CD4-positive, alpha-beta T cell (primary cell): ENCODE measurements around the gene DGKI. TPM values are rescaled to one million over a fixed set of nuclear protein-coding genes. Genes with fewer than 3 reads are reported as not detected.

Source experiments
- ATAC-seq: fragments of 200-7000 bp; cut with Tn5 transposase; one replicate; pipeline ENCODE4 v1.10.0; 2022; ENCODE audit warnings: mild to moderate bottlenecking; ENCODE audit not compliant: poor library complexity
- CTCF ChIA-PET: fragments of 350-600 bp; sonication (Branson Sonifier 250); formaldehyde crosslinking; loops from one replicate; lab custom pipeline; 2021; ENCODE audit warnings: antibody characterized with exemption, inconsistent platforms; lab: Charles Lee
- POLR2A ChIA-PET: fragments of 350-600 bp; sonication (Branson Sonifier 250); formaldehyde crosslinking; loops from one replicate; lab custom pipeline; 2021; ENCODE audit warnings: antibody characterized with exemption, inconsistent platforms; lab: Charles Lee
- DNase-seq, 14 experiments: peaks; one replicate each; pipeline ENCODE4 v3.0.0-alpha.2; 2013 to 2020; ENCODE audit warnings: mixed read lengths in 2 of 14
- H3K27ac ChIP-seq, 2 donors: one replicate each; pipeline versions ENCODE4 v1.5.1 to v1.7.0; 2013; ENCODE audit warnings: low read length in 2 of 2, low read depth in 1 of 2, mild to moderate bottlenecking in 1 of 2
- H3K27me3 ChIP-seq, 2 experiments: 1 replicate in 1 of 2; 2 replicates in 1 of 2; pipeline versions ENCODE4 v1.6.1 to v1.7.0; 2013; ENCODE audit warnings: low read length in 2 of 2, control low read depth in 1 of 2, mild to moderate bottlenecking in 1 of 2, moderate library complexity in 1 of 2; ENCODE audit not compliant: insufficient read depth in 2 of 2, control insufficient read depth in 1 of 2
- H3K36me3 ChIP-seq: one replicate; pipeline ENCODE4 v1.6.1; 2013; ENCODE audit warnings: low read length, control low read depth; ENCODE audit not compliant: insufficient read depth
- H3K4me1 ChIP-seq: one replicate; pipeline ENCODE4 v1.6.1; 2013; ENCODE audit warnings: low read length, control low read depth; ENCODE audit not compliant: insufficient read depth
- H3K4me3 ChIP-seq: one replicate; pipeline ENCODE4 v1.5.1; 2013; ENCODE audit warnings: mild to moderate bottlenecking, low read length, moderate library complexity
- H3K9me3 ChIP-seq, 2 experiments: 1 replicate in 1 of 2; 2 replicates in 1 of 2; pipeline versions ENCODE4 v1.6.1 to v1.7.0; 2013; ENCODE audit warnings: low read length in 2 of 2, mild to moderate bottlenecking in 2 of 2, control low read depth in 1 of 2, moderate library complexity in 1 of 2; ENCODE audit not compliant: control insufficient read depth in 1 of 2, insufficient read depth in 1 of 2
- H3K27ac Mint-ChIP-seq: one replicate; pipeline ENCODE4 v1.8.0; 2020; ENCODE audit warnings: mixed read lengths
- H3K27me3 Mint-ChIP-seq: one replicate; pipeline ENCODE4 v1.8.0; 2021; ENCODE audit warnings: mixed read lengths
- H3K36me3 Mint-ChIP-seq: one replicate; pipeline ENCODE4 v1.8.0; 2021; ENCODE audit warnings: low read depth, mixed read lengths
- H3K4me1 Mint-ChIP-seq: one replicate; pipeline ENCODE4 v1.8.0; 2021; ENCODE audit warnings: low read depth, mixed read lengths
- H3K4me3 Mint-ChIP-seq: one replicate; pipeline ENCODE4 v1.8.0; 2020; ENCODE audit warnings: mild to moderate bottlenecking, mixed read lengths
- H3K9me3 Mint-ChIP-seq: one replicate; pipeline ENCODE4 v1.8.0; 2020; ENCODE audit warnings: mixed read lengths
- intact Hi-C, 2 experiments: fragments of 100-400 bp; cut with DNase I in 1 of 2; cut with micrococcal nuclease in 1 of 2; formaldehyde crosslinking; loops; one replicate each; pipeline versions ENCODE4 v1.15.1 to v1.9.0; 2023 to 2025; cut with DNase I, micrococcal nuclease
- total RNA-seq, 174 experiments: library from RNA in 2 of 174; stranded (reverse) in 2 of 174; gene quantifications; one replicate each; pipeline ENCODE4 v1.2.3 and lab custom pipeline; 2021 to 2026
- TF ChIP-seq, protein P1 (sequence below): fragments of 200-600 bp; IDR thresholded peaks from one replicate; pipeline ENCODE4 v1.8.0; 2022; ENCODE audit warnings: antibody characterized with exemption, mild to moderate bottlenecking

Gene DGKI
- total RNA-seq, 2 experiments from 2014 or later = not detected

DNA sequence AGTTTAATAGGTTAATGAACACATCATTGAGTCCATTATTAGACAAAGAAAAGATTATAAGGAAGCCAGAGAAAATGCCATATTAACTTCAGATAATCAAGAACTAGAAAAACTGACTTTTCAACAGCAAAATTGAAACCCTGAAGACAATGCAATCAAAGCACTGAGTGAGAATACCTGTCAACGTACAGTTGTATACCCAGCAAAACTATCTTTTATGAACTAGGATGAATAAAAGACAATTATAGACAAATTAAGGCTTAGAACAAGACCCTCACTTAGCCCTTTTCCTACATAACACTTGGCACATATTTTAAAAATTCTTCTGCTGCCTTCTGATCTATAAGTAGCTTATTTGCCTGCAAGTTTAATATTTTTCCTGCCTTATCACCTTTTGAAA lies 19.0 kb upstream of the DGKI start:
- ATAC-seq = no peak
- Histone ChIP-seq H3K27ac (no peak overlapping the region), H3K4me1 (no peaks in the 10 kb centered on the region), H3K27me3 (no peaks in the 10 kb centered on the region), H3K9me3 (peaks cover 0 to 11% of the 10 kb centered on the region in 2 experiments), H3K36me3 (peaks cover 11% of the 10 kb centered on the region), H3K4me3 (no peak overlapping the region)
- Mint-ChIP-seq H3K36me3 (peaks cover 39% of the 10 kb centered on the region), H3K27me3 (no peaks in the 10 kb centered on the region), H3K4me3 (no peak overlapping the region), H3K9me3 (peaks cover 10% of the 10 kb centered on the region), H3K27ac (no peak overlapping the region), H3K4me1 (no peaks in the 10 kb centered on the region)
- CTCF ChIA-PET = no interaction called here
- DNase-seq = no peak
- intact Hi-C loops = no loop called here
- TF ChIP-seq, protein P1, sequence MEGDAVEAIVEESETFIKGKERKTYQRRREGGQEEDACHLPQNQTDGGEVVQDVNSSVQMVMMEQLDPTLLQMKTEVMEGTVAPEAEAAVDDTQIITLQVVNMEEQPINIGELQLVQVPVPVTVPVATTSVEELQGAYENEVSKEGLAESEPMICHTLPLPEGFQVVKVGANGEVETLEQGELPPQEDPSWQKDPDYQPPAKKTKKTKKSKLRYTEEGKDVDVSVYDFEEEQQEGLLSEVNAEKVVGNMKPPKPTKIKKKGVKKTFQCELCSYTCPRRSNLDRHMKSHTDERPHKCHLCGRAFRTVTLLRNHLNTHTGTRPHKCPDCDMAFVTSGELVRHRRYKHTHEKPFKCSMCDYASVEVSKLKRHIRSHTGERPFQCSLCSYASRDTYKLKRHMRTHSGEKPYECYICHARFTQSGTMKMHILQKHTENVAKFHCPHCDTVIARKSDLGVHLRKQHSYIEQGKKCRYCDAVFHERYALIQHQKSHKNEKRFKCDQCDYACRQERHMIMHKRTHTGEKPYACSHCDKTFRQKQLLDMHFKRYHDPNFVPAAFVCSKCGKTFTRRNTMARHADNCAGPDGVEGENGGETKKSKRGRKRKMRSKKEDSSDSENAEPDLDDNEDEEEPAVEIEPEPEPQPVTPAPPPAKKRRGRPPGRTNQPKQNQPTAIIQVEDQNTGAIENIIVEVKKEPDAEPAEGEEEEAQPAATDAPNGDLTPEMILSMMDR = no peak
- POLR2A ChIA-PET = no interaction called here

DNA sequence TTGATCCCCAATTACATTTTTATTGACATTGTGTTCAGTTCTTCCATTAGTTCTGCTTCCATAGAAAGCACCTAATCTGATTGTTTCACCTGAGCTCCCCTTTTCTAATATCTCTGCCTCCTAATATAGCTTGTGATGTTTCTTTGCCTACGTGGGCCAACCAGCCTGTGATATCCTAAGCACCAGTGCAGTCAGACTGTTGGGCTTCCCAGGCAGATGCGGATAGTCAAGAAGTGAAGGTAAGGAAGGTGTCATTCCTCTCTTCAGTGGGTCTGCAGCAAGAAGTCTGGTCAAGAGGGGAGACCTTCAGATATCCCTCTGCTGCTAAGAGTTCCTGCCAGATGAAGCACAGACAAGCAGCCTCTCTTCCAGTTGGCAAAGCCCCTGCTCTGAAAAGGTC lies 16.2 kb upstream of the DGKI start:
- peaks cover 10% of the 10 kb centered on the region for H3K36me3 ChIP-seq
- H3K27me3 ChIP-seq = no peaks in the 10 kb centered on the region
- CTCF ChIA-PET = no interaction called here
- H3K9me3 ChIP-seq = peaks cover 0 to 11% of the 10 kb centered on the region in 2 experiments
- no peaks in the 10 kb centered on the region for H3K4me1 Mint-ChIP-seq
- POLR2A ChIA-PET = no interaction called here
- H3K27ac ChIP-seq = no peak overlapping the region
- no peak for DNase-seq
- no peak overlapping the region for H3K4me3 Mint-ChIP-seq
- intact Hi-C loops = no loop called here
- ATAC-seq = no peak
- TF ChIP-seq, protein P1 = no peak
- H3K27me3 Mint-ChIP-seq = no peaks in the 10 kb centered on the region
- no peak overlapping the region for H3K27ac Mint-ChIP-seq
- H3K9me3 Mint-ChIP-seq = peaks cover 10% of the 10 kb centered on the region
- H3K4me3 ChIP-seq = no peak overlapping the region
- no peaks in the 10 kb centered on the region for H3K4me1 ChIP-seq
- peaks cover 33% of the 10 kb centered on the region for H3K36me3 Mint-ChIP-seq

DNA sequence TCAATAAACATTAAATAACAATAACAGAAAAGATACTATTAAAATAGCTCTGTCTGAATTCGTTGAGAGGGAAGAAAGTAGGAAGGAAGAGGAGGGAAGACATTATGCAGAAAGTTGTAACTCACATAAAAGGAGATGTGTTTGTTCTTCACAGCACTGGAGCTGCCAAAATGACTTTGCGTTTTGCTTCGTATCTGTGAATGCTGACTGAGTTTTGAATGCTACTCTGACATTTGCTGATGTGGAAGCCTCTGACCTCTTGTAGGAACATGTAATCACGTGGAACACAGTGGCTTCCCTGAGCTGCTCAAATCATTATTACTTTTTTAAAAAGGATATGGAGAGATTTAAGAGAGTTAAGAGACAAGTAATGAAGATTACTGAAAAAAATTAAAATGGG lies 15.6 kb upstream of the DGKI start:
- no peak overlapping the region for H3K27ac ChIP-seq
- Mint-ChIP-seq H3K27me3 (no peaks in the 10 kb centered on the region), H3K4me1 (no peaks in the 10 kb centered on the region), H3K9me3 (peaks cover 10% of the 10 kb centered on the region), H3K36me3 (peaks cover 27% of the 10 kb centered on the region), H3K27ac (no peak overlapping the region), H3K4me3 (no peak overlapping the region)
- no peak overlapping the region for H3K4me3 ChIP-seq
- peaks cover 0 to 11% of the 10 kb centered on the region in 2 experiments for H3K9me3 ChIP-seq
- TF ChIP-seq, protein P1 = no peak
- ChIA-PET CTCF (no interaction called here), POLR2A (no interaction called here)
- ATAC-seq (no peak), DNase-seq (no peak)
- intact Hi-C loops = no loop called here
- no peaks in the 10 kb centered on the region for H3K4me1 ChIP-seq
- H3K27me3 ChIP-seq = no peaks in the 10 kb centered on the region
- H3K36me3 ChIP-seq = peaks cover 5% of the 10 kb centered on the region
